K562 (cell line): ENCODE measurements around the gene B2M. TPM values are rescaled to one million over a fixed set of nuclear protein-coding genes. Genes with fewer than 3 reads are reported as not detected.
A peak's percentile ranks its signal among the peaks of the same experiment; 100 is the strongest.

Source experiments
- CBFA2T2 ChIP-seq: fragments of 450-650 bp; conservative IDR thresholded peaks from 2 replicates; pipeline ENCODE4 v1.6.1; 2017; ENCODE audit warnings: mild to moderate bottlenecking
- CREM ChIP-seq: IDR thresholded peaks from 2 replicates; pipeline ENCODE4 v1.6.1; 2014; ENCODE audit warnings: antibody characterized with exemption, low read depth
- GATAD2B ChIP-seq: fragments of 450-650 bp; IDR thresholded peaks from 2 replicates; pipeline ENCODE4 v1.6.1; 2017; ENCODE audit warnings: mild to moderate bottlenecking, borderline replicate concordance
- HBP1 ChIP-seq: fragments of 450-650 bp; formaldehyde crosslinking; IDR thresholded peaks from 2 replicates; pipeline ENCODE4 v1.4.0; 2022; ENCODE audit warnings: missing genetic modification characterization
- HCFC1 ChIP-seq: IDR thresholded peaks from 2 replicates; pipeline ENCODE4 v1.6.1; 2012; ENCODE audit warnings: low read depth, low read length, improper control_type of control experiment
- HMGXB4 ChIP-seq: sonication (generic); formaldehyde crosslinking; IDR thresholded peaks from 2 replicates; pipeline ENCODE4 v1.8.1; 2023; ENCODE audit warnings: mild to moderate bottlenecking, missing genetic modification reagents
- KLF6 ChIP-seq: fragments of 250-450 bp; sonication (Bioruptor Pico); IDR thresholded peaks from 2 replicates; pipeline ENCODE4 v1.4.0; 2020; ENCODE audit warnings: mild to moderate bottlenecking, moderate library complexity, borderline replicate concordance
- MEF2A ChIP-seq: IDR thresholded peaks from 2 replicates; pipeline ENCODE4 v1.6.1; 2011; ENCODE audit warnings: low read depth, mild to moderate bottlenecking, low read length, moderate library complexity; ENCODE audit not compliant: control insufficient read depth
- NEUROD1 ChIP-seq: fragments of 150-350 bp; IDR thresholded peaks from 2 replicates; pipeline ENCODE4 v1.6.1; 2014; ENCODE audit warnings: borderline replicate concordance, low read length, low read depth; ENCODE audit not compliant: partially characterized antibody
- PHB2 ChIP-seq: fragments of 450-650 bp; IDR thresholded peaks from 2 replicates; pipeline ENCODE4 v1.6.1; 2017; ENCODE audit warnings: low read depth
- POLR2AphosphoS2 ChIP-seq: IDR thresholded peaks from 2 replicates; pipeline ENCODE4 v1.6.1; 2012; ENCODE audit warnings: low read length, improper control_type of control experiment
- TEAD2 ChIP-seq: fragments of 450-650 bp; IDR thresholded peaks from 2 replicates; pipeline ENCODE4 v1.6.1; 2016; ENCODE audit warnings: missing genetic modification characterization, control low read depth, missing compliant biosample characterization
- TEAD4 ChIP-seq, 2 experiments: sonication (generic) in 1 of 2; formaldehyde crosslinking in 1 of 2; IDR thresholded peaks; 2 replicates each; pipeline versions ENCODE4 v1.6.1 to v1.8.0; 2012 to 2022; ENCODE audit warnings: borderline replicate concordance in 1 of 2, inconsistent platforms in 1 of 2, low read length in 1 of 2, mild to moderate bottlenecking in 1 of 2, missing genetic modification reagents in 1 of 2
- ZBTB26 ChIP-seq: fragments of 450-650 bp; formaldehyde crosslinking; IDR thresholded peaks from 2 replicates; pipeline ENCODE4 v1.4.0; 2022; ENCODE audit warnings: missing genetic modification characterization
- ZKSCAN1 ChIP-seq: fragments of 150-350 bp; IDR thresholded peaks from 2 replicates; pipeline ENCODE4 v1.6.1; 2016; ENCODE audit warnings: low read depth, low read length
- ZNF347 ChIP-seq: fragments of 450-650 bp; formaldehyde crosslinking; IDR thresholded peaks from 2 replicates; pipeline ENCODE4 v1.4.0; 2020; ENCODE audit warnings: low read depth, mild to moderate bottlenecking, moderate library complexity
- polyA plus RNA-seq, 8 experiments: library from polyadenylated mRNA; depleted of rRNA in 4 of 8; stranded (reverse) in 5 of 8; unstranded in 3 of 8; fragments of >200 nt; fragmentation: Nextera tagmentation in 2 of 8; fragmentation: Illumina TruSeq in 1 of 8; extraction: Ambion mirVana in 2 of 8; extraction: Trizol in 1 of 8; gene quantifications; 2 replicates each; pipeline versions ENCODE4 v1.2.1 to v1.2.3, GENCODE V29; 2011 to 2014; ENCODE audit warnings: inconsistent platforms in 1 of 8, missing spikeins in 1 of 8
- total RNA-seq, 7 experiments: library from RNA; depleted of rRNA in 6 of 7; stranded (reverse); fragments of >200 nt in 6 of 7; fragmentation: Illumina TruSeq in 2 of 7; extraction: Trizol in 2 of 7; gene quantifications; 2 replicates each; pipeline versions ENCODE4 v1.2.1 to v1.2.3, GENCODE V29; 2011 to 2021; ENCODE audit warnings: low replicate concordance in 1 of 7
- TF ChIP-seq, protein P1 (sequence below), 2 experiments: fragments of 450-650 bp in 1 of 2; IDR thresholded peaks; 2 replicates each; pipeline ENCODE4 v1.6.1; 2011 to 2017; ENCODE audit warnings: low read depth in 2 of 2, antibody characterized with exemption in 1 of 2, borderline replicate concordance in 1 of 2, low read length in 1 of 2, mild to moderate bottlenecking in 1 of 2, mixed read lengths in 1 of 2; ENCODE audit not compliant: control insufficient read depth in 1 of 2
- TF ChIP-seq, protein P2 (sequence below): fragments of 450-650 bp; IDR thresholded peaks from 2 replicates; pipeline ENCODE4 v1.6.1; 2017; ENCODE audit warnings: antibody characterized with exemption

Gene B2M
- total and polyA plus RNA-seq, 9 of the 15 experiments (the other 6 are each of a cell fraction or from before 2014, with no cell fraction given): 460 to 3,138 (median 1,032) TPM

- TF ChIP-seq NEUROD1: no peak
- TF ChIP-seq, protein P1, sequence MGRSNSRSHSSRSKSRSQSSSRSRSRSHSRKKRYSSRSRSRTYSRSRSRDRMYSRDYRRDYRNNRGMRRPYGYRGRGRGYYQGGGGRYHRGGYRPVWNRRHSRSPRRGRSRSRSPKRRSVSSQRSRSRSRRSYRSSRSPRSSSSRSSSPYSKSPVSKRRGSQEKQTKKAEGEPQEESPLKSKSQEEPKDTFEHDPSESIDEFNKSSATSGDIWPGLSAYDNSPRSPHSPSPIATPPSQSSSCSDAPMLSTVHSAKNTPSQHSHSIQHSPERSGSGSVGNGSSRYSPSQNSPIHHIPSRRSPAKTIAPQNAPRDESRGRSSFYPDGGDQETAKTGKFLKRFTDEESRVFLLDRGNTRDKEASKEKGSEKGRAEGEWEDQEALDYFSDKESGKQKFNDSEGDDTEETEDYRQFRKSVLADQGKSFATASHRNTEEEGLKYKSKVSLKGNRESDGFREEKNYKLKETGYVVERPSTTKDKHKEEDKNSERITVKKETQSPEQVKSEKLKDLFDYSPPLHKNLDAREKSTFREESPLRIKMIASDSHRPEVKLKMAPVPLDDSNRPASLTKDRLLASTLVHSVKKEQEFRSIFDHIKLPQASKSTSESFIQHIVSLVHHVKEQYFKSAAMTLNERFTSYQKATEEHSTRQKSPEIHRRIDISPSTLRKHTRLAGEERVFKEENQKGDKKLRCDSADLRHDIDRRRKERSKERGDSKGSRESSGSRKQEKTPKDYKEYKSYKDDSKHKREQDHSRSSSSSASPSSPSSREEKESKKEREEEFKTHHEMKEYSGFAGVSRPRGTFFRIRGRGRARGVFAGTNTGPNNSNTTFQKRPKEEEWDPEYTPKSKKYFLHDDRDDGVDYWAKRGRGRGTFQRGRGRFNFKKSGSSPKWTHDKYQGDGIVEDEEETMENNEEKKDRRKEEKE (IDR thresholded peaks at IDR 0.05; ENCODE audit: borderline replicate concordance in 1 of 2, control insufficient read depth in 1 of 2, low read depth in 2 of 2, low read length in 1 of 2): no peak
- TF ChIP-seq, protein P2, sequence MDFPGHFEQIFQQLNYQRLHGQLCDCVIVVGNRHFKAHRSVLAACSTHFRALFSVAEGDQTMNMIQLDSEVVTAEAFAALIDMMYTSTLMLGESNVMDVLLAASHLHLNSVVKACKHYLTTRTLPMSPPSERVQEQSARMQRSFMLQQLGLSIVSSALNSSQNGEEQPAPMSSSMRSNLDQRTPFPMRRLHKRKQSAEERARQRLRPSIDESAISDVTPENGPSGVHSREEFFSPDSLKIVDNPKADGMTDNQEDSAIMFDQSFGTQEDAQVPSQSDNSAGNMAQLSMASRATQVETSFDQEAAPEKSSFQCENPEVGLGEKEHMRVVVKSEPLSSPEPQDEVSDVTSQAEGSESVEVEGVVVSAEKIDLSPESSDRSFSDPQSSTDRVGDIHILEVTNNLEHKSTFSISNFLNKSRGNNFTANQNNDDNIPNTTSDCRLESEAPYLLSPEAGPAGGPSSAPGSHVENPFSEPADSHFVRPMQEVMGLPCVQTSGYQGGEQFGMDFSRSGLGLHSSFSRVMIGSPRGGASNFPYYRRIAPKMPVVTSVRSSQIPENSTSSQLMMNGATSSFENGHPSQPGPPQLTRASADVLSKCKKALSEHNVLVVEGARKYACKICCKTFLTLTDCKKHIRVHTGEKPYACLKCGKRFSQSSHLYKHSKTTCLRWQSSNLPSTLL: no peak
- TF ChIP-seq TEAD2: no peak
- no peak for TF ChIP-seq KLF6 (CRISPR knock-in tag)
- TF ChIP-seq GATAD2B: no peak
- no peak for TF ChIP-seq CBFA2T2
- no peak for TF ChIP-seq HMGXB4 (CRISPR knock-in tag)
- TF ChIP-seq POLR2AphosphoS2: peak; percentile 89
- TF ChIP-seq MEF2A: no peak
- no peak for TF ChIP-seq ZKSCAN1
- TF ChIP-seq HCFC1: no peak
- no peak for TF ChIP-seq PHB2
- no peak for TF ChIP-seq HBP1
- peak; percentile 21; the same call in 1 of the 2 replicates for TF ChIP-seq ZBTB26 (CRISPR knock-in tag)
- TF ChIP-seq TEAD4 (IDR thresholded peaks at IDR 0.05; ENCODE audit: low read length): no peak
- no peak for TF ChIP-seq TEAD4 (CRISPR knock-in tag; IDR thresholded peaks at IDR 0.05; ENCODE audit: borderline replicate concordance)
- TF ChIP-seq ZNF347: no peak
- no peak for TF ChIP-seq CREM
These were observed 8.1 kb downstream of the B2M start (continued) for GRCh38 chr15:44719293-44719999.
